ENCODE results near the gene WWOX. TPM values are rescaled to one million over a fixed set of nuclear protein-coding genes. Genes with fewer than 3 reads are reported as not detected.
A peak's percentile ranks its signal among the peaks of the same experiment; 100 is the strongest.

WWOX gene
- total RNA-seq, 4 donors from 2014 or later, result 12.9 to 53.5 (median 25.6) TPM

DNA sequence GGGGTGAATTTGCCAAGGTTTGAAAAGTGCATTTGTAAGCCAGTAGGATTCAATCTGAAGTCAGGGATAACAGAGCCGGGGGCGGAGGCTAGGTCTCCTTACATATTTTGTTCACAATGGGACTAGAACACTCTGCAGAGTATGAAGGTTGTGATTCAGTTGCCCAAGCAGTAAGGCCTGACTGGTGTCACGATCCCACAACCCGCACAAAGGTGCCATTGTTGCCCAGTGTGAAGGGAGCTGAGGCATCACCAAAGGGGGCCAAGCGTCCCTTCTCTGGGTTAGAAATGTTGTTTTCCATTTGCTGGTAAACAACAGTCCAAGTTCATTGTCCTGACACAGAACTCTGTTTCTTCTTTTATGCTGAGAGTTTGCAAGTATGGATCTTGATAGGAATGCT lies 1029.3 kb downstream of the WWOX start:
- no peak overlapping the region for H3K27ac ChIP-seq
- no peaks in the 10 kb centered on the region for H3K9me3 ChIP-seq
- TF ChIP-seq POLR2AphosphoS5 (IDR thresholded peaks at IDR 0.05), result no peak
- TF ChIP-seq, protein P1, sequence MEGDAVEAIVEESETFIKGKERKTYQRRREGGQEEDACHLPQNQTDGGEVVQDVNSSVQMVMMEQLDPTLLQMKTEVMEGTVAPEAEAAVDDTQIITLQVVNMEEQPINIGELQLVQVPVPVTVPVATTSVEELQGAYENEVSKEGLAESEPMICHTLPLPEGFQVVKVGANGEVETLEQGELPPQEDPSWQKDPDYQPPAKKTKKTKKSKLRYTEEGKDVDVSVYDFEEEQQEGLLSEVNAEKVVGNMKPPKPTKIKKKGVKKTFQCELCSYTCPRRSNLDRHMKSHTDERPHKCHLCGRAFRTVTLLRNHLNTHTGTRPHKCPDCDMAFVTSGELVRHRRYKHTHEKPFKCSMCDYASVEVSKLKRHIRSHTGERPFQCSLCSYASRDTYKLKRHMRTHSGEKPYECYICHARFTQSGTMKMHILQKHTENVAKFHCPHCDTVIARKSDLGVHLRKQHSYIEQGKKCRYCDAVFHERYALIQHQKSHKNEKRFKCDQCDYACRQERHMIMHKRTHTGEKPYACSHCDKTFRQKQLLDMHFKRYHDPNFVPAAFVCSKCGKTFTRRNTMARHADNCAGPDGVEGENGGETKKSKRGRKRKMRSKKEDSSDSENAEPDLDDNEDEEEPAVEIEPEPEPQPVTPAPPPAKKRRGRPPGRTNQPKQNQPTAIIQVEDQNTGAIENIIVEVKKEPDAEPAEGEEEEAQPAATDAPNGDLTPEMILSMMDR (IDR thresholded peaks at IDR 0.05), result no peak
- no peak for TF ChIP-seq POLR2A (IDR thresholded peaks at IDR 0.05)
- no peak for TF ChIP-seq EP300 (IDR thresholded peaks at IDR 0.05)
- WGBS, 2 donors (ENCODE audit: low coverage in 1 of 2), result 95 to 100% methylated on average over 2 to 4 of the region's 5 CpGs
- no peak overlapping the region for H3K4me3 ChIP-seq
- ATAC-seq, result no peak
- H3K4me1 ChIP-seq, result peaks cover 0 to 26% (median 0%) of the 10 kb centered on the region in 3 donors
- no peaks in the 10 kb centered on the region for H3K27me3 ChIP-seq
- no peaks in the 10 kb centered on the region for H3K36me3 ChIP-seq

DNA sequence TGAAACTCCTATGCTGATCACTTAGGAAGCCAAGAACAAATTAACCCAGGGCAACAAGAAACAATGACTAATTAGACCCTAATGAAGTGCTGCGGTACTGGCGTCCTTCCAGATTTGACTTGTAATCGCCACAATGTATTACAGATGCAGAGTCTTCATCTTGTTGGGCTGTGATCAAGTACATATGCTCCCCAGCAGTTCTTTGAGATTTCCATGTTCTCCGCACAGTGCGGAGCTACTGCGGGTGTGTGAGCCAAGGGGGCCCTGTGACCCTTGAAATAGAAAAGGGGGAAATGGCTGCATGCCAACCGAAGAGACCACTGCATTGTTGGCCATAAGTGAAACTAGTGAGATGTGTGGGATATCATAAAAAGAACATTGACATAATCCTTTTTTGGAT lies 1031.2 kb downstream of the WWOX start:
- no peak for TF ChIP-seq POLR2A (IDR thresholded peaks at IDR 0.05)
- TF ChIP-seq, protein P1 (IDR thresholded peaks at IDR 0.05), result no peak
- no peak for TF ChIP-seq EP300 (IDR thresholded peaks at IDR 0.05)
- TF ChIP-seq POLR2AphosphoS5 (IDR thresholded peaks at IDR 0.05), result no peak
- ATAC-seq, result no peak
- 72% methylated on average over 4 of the region's 7 CpGs; no CpG with 5 or more reads in 1 of the 2 donors for WGBS, 2 donors (ENCODE audit: low coverage in 1 of 2)

DNA sequence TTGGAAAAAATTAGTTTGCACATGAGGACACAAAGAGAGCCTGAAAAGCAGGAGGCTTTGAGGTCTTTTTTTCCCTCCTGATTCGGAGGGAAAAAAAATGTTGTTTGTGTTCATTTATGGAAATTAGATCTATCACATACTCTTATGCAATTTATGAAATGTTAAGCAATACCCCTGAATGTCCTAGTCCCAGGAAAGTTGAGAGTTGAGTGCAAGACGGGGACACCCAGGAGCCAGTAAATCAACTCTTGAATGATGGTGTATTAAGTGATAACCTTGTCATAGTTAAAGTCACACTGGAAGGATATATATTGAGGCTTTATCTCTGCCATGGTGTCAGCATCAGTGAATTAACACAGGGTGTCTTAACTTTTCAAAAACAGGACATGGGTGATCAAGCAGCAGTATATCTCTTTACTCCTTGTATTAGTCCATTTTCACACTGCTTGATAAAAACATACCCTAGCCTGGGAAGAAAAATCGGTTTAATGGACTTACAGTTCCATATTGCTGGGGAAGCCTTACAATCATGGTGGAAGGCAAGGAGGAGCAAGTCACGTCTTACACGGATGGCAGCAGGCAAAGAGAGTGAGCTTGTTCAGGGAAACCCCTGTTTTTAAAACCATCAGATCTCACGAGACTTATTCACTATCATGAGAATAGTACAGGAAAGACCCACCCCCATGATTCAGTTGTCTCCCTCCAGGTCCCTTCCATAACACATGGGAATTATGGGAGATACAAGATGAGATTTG lies 1032.0 kb downstream of the WWOX start:
- TF ChIP-seq EP300 (IDR thresholded peaks at IDR 0.05) (no peak), POLR2AphosphoS5 (IDR thresholded peaks at IDR 0.05) (peak; percentile 64), POLR2A (IDR thresholded peaks at IDR 0.05) (no peak)
- TF ChIP-seq, protein P1 (IDR thresholded peaks at IDR 0.05), result no peak
- H3K27me3 ChIP-seq, result no peaks in the 10 kb centered on the region
- peak overlapping the region in 1 of 4 donors; percentile 40 for H3K27ac ChIP-seq
- H3K4me1 ChIP-seq, result peaks cover 0 to 32% (median 0%) of the 10 kb centered on the region in 3 donors
- H3K36me3 ChIP-seq, result no peaks in the 10 kb centered on the region
- no peak overlapping the region for H3K4me3 ChIP-seq
- WGBS, 2 donors (ENCODE audit: low coverage in 1 of 2), result 78 to 91% methylated on average over 4 to 5 of the region's 6 CpGs
- no peaks in the 10 kb centered on the region for H3K9me3 ChIP-seq
- ATAC-seq, result peak; percentile 14

More for the DNA sequence above, 1031.2 kb downstream of the WWOX start:
- Histone ChIP-seq H3K27me3 (no peaks in the 10 kb centered on the region), H3K4me3 (no peak overlapping the region), H3K36me3 (no peaks in the 10 kb centered on the region), H3K9me3 (no peaks in the 10 kb centered on the region), H3K27ac (no peak overlapping the region), H3K4me1 (peaks cover 0 to 32% (median 0%) of the 10 kb centered on the region in 3 donors)

DNA sequence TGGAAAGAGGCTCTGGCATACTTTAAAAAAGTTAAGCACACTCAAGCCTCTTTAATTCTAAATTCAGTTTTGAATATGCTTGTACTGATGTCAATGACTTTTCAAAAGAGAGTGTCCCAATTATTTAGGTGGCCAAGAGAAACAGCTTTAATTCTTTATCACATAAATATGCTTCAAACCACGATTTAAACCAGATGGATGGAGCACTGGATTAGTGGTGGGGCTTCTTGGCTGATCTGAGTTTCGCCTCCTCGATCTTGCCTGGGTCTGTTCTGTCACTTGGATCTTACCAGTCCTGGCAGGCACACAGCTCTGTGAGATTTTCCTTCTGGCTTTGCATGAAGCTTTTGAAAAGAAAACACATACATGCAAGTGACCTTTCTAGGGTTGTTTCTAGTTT lies 1033.2 kb downstream of the WWOX start:
- no peak overlapping the region for H3K4me3 ChIP-seq
- H3K9me3 ChIP-seq, result no peaks in the 10 kb centered on the region
- peak; percentile 59 for ATAC-seq
- H3K36me3 ChIP-seq, result no peaks in the 10 kb centered on the region
- 27 to 30% methylated on average over 3 of the region's 3 CpGs for WGBS, 2 donors (ENCODE audit: low coverage in 1 of 2)
- H3K27ac ChIP-seq, result peak overlapping the region in 1 of 4 donors; percentile 40
- no peaks in the 10 kb centered on the region for H3K27me3 ChIP-seq
- H3K4me1 ChIP-seq, result peaks cover 0 to 32% (median 0%) of the 10 kb centered on the region in 3 donors
- TF ChIP-seq, protein P1 (IDR thresholded peaks at IDR 0.05), result no peak
- TF ChIP-seq POLR2AphosphoS5 (IDR thresholded peaks at IDR 0.05) (peak; percentile 62), POLR2A (IDR thresholded peaks at IDR 0.05) (no peak), EP300 (IDR thresholded peaks at IDR 0.05) (no peak)

DNA sequence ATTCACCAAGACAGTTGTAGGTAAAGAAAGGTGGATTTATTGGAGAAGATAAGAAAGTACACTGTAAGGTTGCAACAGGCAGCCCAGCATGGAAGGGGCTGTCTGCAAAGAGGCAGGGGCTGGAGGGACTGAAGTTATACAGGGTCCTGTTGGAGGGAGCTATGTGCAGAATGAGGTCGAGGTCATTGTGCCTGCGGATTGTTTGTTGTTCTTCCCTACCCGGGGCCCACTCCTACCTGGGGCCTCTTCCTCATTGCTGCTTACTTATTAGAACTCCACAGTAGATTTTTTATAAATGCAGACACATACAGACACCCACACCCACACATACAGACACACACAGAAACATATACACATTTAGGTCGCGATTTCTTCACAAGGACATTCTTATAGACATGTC lies 1034.8 kb downstream of the WWOX start:
- no peaks in the 10 kb centered on the region for H3K9me3 ChIP-seq
- no peaks in the 10 kb centered on the region for H3K27me3 ChIP-seq
- 82 to 90% methylated on average over 3 to 4 of the region's 5 CpGs for WGBS, 2 donors (ENCODE audit: low coverage in 1 of 2)
- TF ChIP-seq POLR2A (IDR thresholded peaks at IDR 0.05) (no peak), POLR2AphosphoS5 (IDR thresholded peaks at IDR 0.05) (no peak), EP300 (IDR thresholded peaks at IDR 0.05) (no peak)
- TF ChIP-seq, protein P1 (IDR thresholded peaks at IDR 0.05), result no peak
- H3K4me1 ChIP-seq, result peaks cover 0 to 32% (median 0%) of the 10 kb centered on the region in 3 donors
- no peak overlapping the region for H3K27ac ChIP-seq
- no peaks in the 10 kb centered on the region for H3K36me3 ChIP-seq
- no peak overlapping the region for H3K4me3 ChIP-seq
- ATAC-seq, result no peak

Data from gastroesophageal sphincter (tissue), 4 donors.